DOHH2 (cell line): Measurements from ENCODE around the gene SNX19.

Experiments used
- H3F3A ChIP-seq: fragments of 200-600 bp; sonication (generic), shearing (Covaris generic); 2 replicates; pipeline ENCODE4 v1.6.0; 2016; ENCODE audit warnings: antibody characterized with exemption, mild to moderate bottlenecking; ENCODE audit not compliant: control insufficient read depth, insufficient read depth
- H3K27ac ChIP-seq: fragments of 200-600 bp; sonication (generic); 2 replicates; pipeline ENCODE4 v1.5.1; 2014; ENCODE audit warnings: low read depth, mild to moderate bottlenecking, low read length, moderate library complexity
- H3K27me3 ChIP-seq: fragments of 200-600 bp; sonication (generic); 2 replicates; pipeline ENCODE4 v1.6.1; 2014; ENCODE audit warnings: mild to moderate bottlenecking, low read length, mixed read lengths; ENCODE audit not compliant: control insufficient read depth
- H3K36me3 ChIP-seq: fragments of 200-600 bp; sonication (generic); 2 replicates; pipeline ENCODE4 v1.6.1; 2014; ENCODE audit warnings: mild to moderate bottlenecking, low read length, moderate library complexity, mixed read lengths; ENCODE audit not compliant: control insufficient read depth
- H3K4me1 ChIP-seq: fragments of 200-600 bp; sonication (generic); 2 replicates; pipeline ENCODE4 v1.6.1; 2014; ENCODE audit warnings: mild to moderate bottlenecking, low read length, mixed read lengths; ENCODE audit not compliant: control insufficient read depth
- H3K4me2 ChIP-seq: fragments of 200-600 bp; sonication (generic); 2 replicates; pipeline ENCODE4 v1.6.0; 2014; ENCODE audit warnings: mild to moderate bottlenecking, low read length, moderate library complexity
- H3K4me3 ChIP-seq: fragments of 200-600 bp; sonication (generic); 2 replicates; pipeline ENCODE4 v1.5.1; 2014; ENCODE audit warnings: mild to moderate bottlenecking, low read length, mixed read lengths
- H3K79me2 ChIP-seq: fragments of 200-600 bp; sonication (generic); 2 replicates; pipeline ENCODE4 v1.6.1; 2014; ENCODE audit warnings: mild to moderate bottlenecking, low read length, mixed read lengths; ENCODE audit not compliant: control insufficient read depth
- H3K9me2 ChIP-seq: fragments of 200-600 bp; sonication (generic); replicated peaks from 2 replicates; pipeline ENCODE4 v1.6.1; 2014; ENCODE audit warnings: mild to moderate bottlenecking, low read length, mixed read lengths; ENCODE audit not compliant: control insufficient read depth
- H3K9me3 ChIP-seq: fragments of 200-600 bp; sonication (generic); 2 replicates; pipeline ENCODE4 v1.6.1; 2014; ENCODE audit warnings: antibody characterized with exemption, low read length, mixed read lengths; ENCODE audit not compliant: control insufficient read depth, insufficient read depth
- H4K20me1 ChIP-seq: fragments of 200-600 bp; sonication (generic); 2 replicates; pipeline ENCODE4 v1.6.0; 2014; ENCODE audit warnings: low read depth, mild to moderate bottlenecking, antibody characterized with exemption, low read length, moderate library complexity; ENCODE audit not compliant: control insufficient read depth, insufficient read depth
- EZH2phosphoT487 ChIP-seq: fragments of 200-600 bp; sonication (generic); IDR thresholded peaks from 2 replicates; pipeline ENCODE4 v1.6.1; 2017; ENCODE audit warnings: borderline replicate concordance, mild to moderate bottlenecking, antibody characterized with exemption, low read length, moderate library complexity, mixed read lengths
- TF ChIP-seq, protein P1 (sequence below): fragments of 200-600 bp; sonication (generic); IDR thresholded peaks from one replicate; pipeline ENCODE4 v1.5.1; 2014; ENCODE audit warnings: antibody characterized with exemption, mild to moderate bottlenecking, low read depth, low read length; ENCODE audit not compliant: poor library complexity, severe bottlenecking

SNX19 gene

DNA sequence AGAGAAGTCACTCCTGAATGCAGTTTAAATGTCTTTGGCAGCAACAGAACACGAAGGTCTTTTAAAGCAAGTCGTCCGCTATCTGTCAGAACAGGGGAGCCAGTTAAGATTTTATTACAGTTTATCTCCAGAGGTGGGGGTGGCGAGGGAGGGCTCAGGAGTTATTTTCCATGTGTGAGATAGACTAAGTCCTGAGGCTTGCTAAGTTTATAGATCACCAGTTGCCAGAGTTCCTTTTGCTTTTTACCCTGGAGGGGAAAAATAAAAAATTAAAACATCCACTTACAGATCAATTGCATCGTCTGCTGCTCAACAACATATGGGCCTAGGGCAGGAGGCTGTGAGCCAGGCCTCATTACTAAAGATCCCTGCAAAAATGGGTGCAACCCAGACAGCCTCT is 90.7 kb downstream of the SNX19 start:
- no peaks in the 10 kb centered on the region for H3F3A ChIP-seq
- H3K4me3 ChIP-seq = no peak overlapping the region
- no peaks in the 10 kb centered on the region for H3K27me3 ChIP-seq
- H3K79me2 ChIP-seq = no peaks in the 10 kb centered on the region
- no peak overlapping the region for H3K27ac ChIP-seq
- H3K9me3 ChIP-seq = no peaks in the 10 kb centered on the region
- H3K36me3 ChIP-seq = no peaks in the 10 kb centered on the region
- H3K4me2 ChIP-seq = no peak overlapping the region
- TF ChIP-seq, protein P1, sequence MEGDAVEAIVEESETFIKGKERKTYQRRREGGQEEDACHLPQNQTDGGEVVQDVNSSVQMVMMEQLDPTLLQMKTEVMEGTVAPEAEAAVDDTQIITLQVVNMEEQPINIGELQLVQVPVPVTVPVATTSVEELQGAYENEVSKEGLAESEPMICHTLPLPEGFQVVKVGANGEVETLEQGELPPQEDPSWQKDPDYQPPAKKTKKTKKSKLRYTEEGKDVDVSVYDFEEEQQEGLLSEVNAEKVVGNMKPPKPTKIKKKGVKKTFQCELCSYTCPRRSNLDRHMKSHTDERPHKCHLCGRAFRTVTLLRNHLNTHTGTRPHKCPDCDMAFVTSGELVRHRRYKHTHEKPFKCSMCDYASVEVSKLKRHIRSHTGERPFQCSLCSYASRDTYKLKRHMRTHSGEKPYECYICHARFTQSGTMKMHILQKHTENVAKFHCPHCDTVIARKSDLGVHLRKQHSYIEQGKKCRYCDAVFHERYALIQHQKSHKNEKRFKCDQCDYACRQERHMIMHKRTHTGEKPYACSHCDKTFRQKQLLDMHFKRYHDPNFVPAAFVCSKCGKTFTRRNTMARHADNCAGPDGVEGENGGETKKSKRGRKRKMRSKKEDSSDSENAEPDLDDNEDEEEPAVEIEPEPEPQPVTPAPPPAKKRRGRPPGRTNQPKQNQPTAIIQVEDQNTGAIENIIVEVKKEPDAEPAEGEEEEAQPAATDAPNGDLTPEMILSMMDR = no peak
- TF ChIP-seq EZH2phosphoT487 = no peak
- H3K4me1 ChIP-seq = no peaks in the 10 kb centered on the region
- no peaks in the 10 kb centered on the region for H3K9me2 ChIP-seq
- no peaks in the 10 kb centered on the region for H4K20me1 ChIP-seq
